GM23338 (cell line): ENCODE data around the gene ZNF445. TPM values are rescaled to one million over a fixed set of nuclear protein-coding genes. Genes with fewer than 3 reads are reported as not detected.

Experiments used
- ATAC-seq: fragments of 200-7000 bp; cut with Tn5 transposase; 3 replicates; pipeline ENCODE4 v1.9.1; 2020
- DNase-seq: peaks from one replicate; pipeline ENCODE4 v3.0.0-alpha.2; 2015; ENCODE audit warnings: low spot score
- H2AFZ ChIP-seq: fragments of 200-600 bp; sonication (generic); 2 replicates; pipeline ENCODE4 v1.8.0; 2016; ENCODE audit warnings: antibody characterized with exemption, mild to moderate bottlenecking, moderate library complexity
- H3F3A ChIP-seq: fragments of 200-600 bp; sonication (generic); replicated peaks from 2 replicates; pipeline ENCODE4 v1.8.0; 2017; ENCODE audit warnings: antibody characterized with exemption, mixed run types, low read depth
- H3K27ac ChIP-seq: fragments of 200-600 bp; sonication (generic); 2 replicates; pipeline ENCODE4 v1.6.1; 2016; ENCODE audit warnings: low read depth
- H3K27me3 ChIP-seq: fragments of 200-600 bp; sonication (generic); 2 replicates; pipeline ENCODE4 v1.8.0; 2016; ENCODE audit warnings: mild to moderate bottlenecking, mixed run types, moderate library complexity; ENCODE audit not compliant: insufficient read depth
- H3K36me3 ChIP-seq: fragments of 200-600 bp; sonication (generic); 2 replicates; pipeline ENCODE4 v1.8.0; 2016; ENCODE audit warnings: mild to moderate bottlenecking; ENCODE audit not compliant: insufficient read depth
- H3K4me1 ChIP-seq: fragments of 200-600 bp; sonication (generic); 2 replicates; pipeline ENCODE4 v1.8.0; 2016; ENCODE audit warnings: mild to moderate bottlenecking, moderate library complexity; ENCODE audit not compliant: insufficient read depth
- H3K4me2 ChIP-seq: fragments of 200-600 bp; sonication (generic); 2 replicates; pipeline ENCODE4 v1.7.1; 2017; ENCODE audit warnings: mixed run types
- H3K4me3 ChIP-seq: fragments of 200-600 bp; sonication (generic); 2 replicates; pipeline ENCODE4 v1.6.1; 2016; ENCODE audit warnings: mixed run types
- H3K79me2 ChIP-seq: fragments of 200-600 bp; sonication (generic); replicated peaks from 2 replicates; pipeline ENCODE4 v1.8.0; 2017; ENCODE audit warnings: mild to moderate bottlenecking; ENCODE audit not compliant: insufficient read depth
- H3K9me2 ChIP-seq: fragments of 200-600 bp; sonication (generic); 2 replicates; pipeline ENCODE4 v1.8.0; 2017; ENCODE audit not compliant: insufficient read depth
- H4K20me1 ChIP-seq: fragments of 200-600 bp; sonication (generic); replicated peaks from 2 replicates; pipeline ENCODE4 v1.8.0; 2017; ENCODE audit warnings: mild to moderate bottlenecking; ENCODE audit not compliant: insufficient read depth
- H3K27ac Mint-ChIP-seq: 2 replicates; pipeline ENCODE4 v1.8.0; 2020; ENCODE audit warnings: inconsistent platforms, mild to moderate bottlenecking, moderate library complexity, mixed read lengths
- H3K27me3 Mint-ChIP-seq: 3 replicates; pipeline ENCODE4 v1.8.0; 2022; ENCODE audit warnings: low read depth, mild to moderate bottlenecking, moderate library complexity, mixed read lengths, inconsistent platforms; ENCODE audit not compliant: insufficient read depth, poor library complexity
- H3K36me3 Mint-ChIP-seq: 3 replicates; pipeline ENCODE4 v1.8.0; 2021; ENCODE audit warnings: low read depth, mild to moderate bottlenecking, inconsistent platforms, moderate library complexity, mixed read lengths
- H3K4me1 Mint-ChIP-seq: 3 replicates; pipeline ENCODE4 v1.8.0; 2020; ENCODE audit warnings: mild to moderate bottlenecking, inconsistent platforms, mixed read lengths
- H3K4me3 Mint-ChIP-seq: 3 replicates; pipeline ENCODE4 v1.8.0; 2021; ENCODE audit warnings: moderate library complexity, mild to moderate bottlenecking, inconsistent platforms, mixed read lengths
- H3K9me3 Mint-ChIP-seq: 3 replicates; pipeline ENCODE4 v1.8.0; 2020; ENCODE audit warnings: moderate library complexity, mild to moderate bottlenecking, inconsistent platforms, mixed read lengths
- CREB1 ChIP-seq: fragments of 250-450 bp; sonication (Bioruptor Pico); IDR thresholded peaks from 2 replicates; pipeline ENCODE4 v1.5.0; 2020; ENCODE audit warnings: low read depth, mild to moderate bottlenecking, moderate library complexity
- CTCF ChIP-seq, 2 experiments: fragments of 200-600 bp in 1 of 2; sonication (generic) in 1 of 2; conservative IDR thresholded peaks; 2 replicates each; pipeline versions ENCODE4 v1.5.1 to v1.6.1; 2016 to 2017; ENCODE audit warnings: antibody characterized with exemption in 2 of 2, low read depth in 2 of 2, mild to moderate bottlenecking in 2 of 2, moderate library complexity in 1 of 2
- EZH2 ChIP-seq: fragments of 200-600 bp; sonication (generic); IDR thresholded peaks from one replicate; pipeline ENCODE4 v1.8.0; 2017; ENCODE audit warnings: antibody characterized with exemption, mild to moderate bottlenecking, low read depth; ENCODE audit not compliant: unreplicated experiment
- EZH2phosphoT487 ChIP-seq: fragments of 200-600 bp; sonication (generic); IDR thresholded peaks from one replicate; pipeline ENCODE4 v1.8.1; 2018; ENCODE audit warnings: antibody characterized with exemption; ENCODE audit not compliant: unreplicated experiment
- JUNB ChIP-seq: IDR thresholded peaks from one replicate; pipeline ENCODE4 v1.6.1; 2016; ENCODE audit warnings: antibody characterized with exemption; ENCODE audit not compliant: unreplicated experiment
- NANOG ChIP-seq: IDR thresholded peaks from 2 replicates; pipeline ENCODE4 v1.6.1; 2016; ENCODE audit warnings: antibody characterized with exemption, borderline replicate concordance
- POLR2AphosphoS5 ChIP-seq: IDR thresholded peaks from 2 replicates; pipeline ENCODE4 v1.6.1; 2016; ENCODE audit warnings: antibody characterized with exemption, low read depth
- STAT1 ChIP-seq: IDR thresholded peaks from one replicate; pipeline ENCODE4 v1.6.1; 2016; ENCODE audit warnings: antibody characterized with exemption; ENCODE audit not compliant: unreplicated experiment
- ZNF114 ChIP-seq: fragments of 250-450 bp; sonication (Bioruptor Pico); IDR thresholded peaks from 2 replicates; pipeline ENCODE4 v1.5.0; 2020; ENCODE audit warnings: mild to moderate bottlenecking, moderate library complexity
- ZNF331 ChIP-seq: fragments of 250-450 bp; sonication (Bioruptor Pico); IDR thresholded peaks from 2 replicates; pipeline ENCODE4 v1.5.0; 2020; ENCODE audit warnings: low read depth, mild to moderate bottlenecking, moderate library complexity
- polyA plus RNA-seq: library from polyadenylated mRNA; unstranded; fragments of >200 nt; fragmentation: Nextera tagmentation; extraction: Ambion mirVana; gene quantifications from 2 replicates; pipeline ENCODE4 v1.2.1, GENCODE V29; 2016
- total RNA-seq: library from RNA; depleted of rRNA; stranded (reverse); fragments of >200 nt; shearing (Covaris generic); gene quantifications from 2 replicates; pipeline ENCODE4 v1.2.3, GENCODE V29; 2014
- TF ChIP-seq, protein P1 (sequence below): IDR thresholded peaks from 2 replicates; pipeline ENCODE4 v1.6.1; 2016; ENCODE audit warnings: antibody characterized with exemption
- TF ChIP-seq, protein P2 (sequence below): fragments of 250-450 bp; sonication (Bioruptor Pico); IDR thresholded peaks from 2 replicates; pipeline ENCODE4 v1.5.0; 2020; ENCODE audit warnings: mild to moderate bottlenecking, moderate library complexity
- TF ChIP-seq, protein P3 (sequence below): IDR thresholded peaks from one replicate; pipeline ENCODE4 v1.6.1; 2018; ENCODE audit warnings: antibody characterized with exemption; ENCODE audit not compliant: unreplicated experiment

Gene ZNF445
- total and polyA plus RNA-seq, 2 experiments from 2014 or later = 2.7 to 16.6 TPM

GRCh38 chr3:44411031-44411645 lies 66.3 kb downstream of the ZNF445 start:
- Mint-ChIP-seq H3K4me3 (no peak overlapping the region), H3K27me3 (peaks cover 2% of the 10 kb centered on the region), H3K9me3 (no peaks in the 10 kb centered on the region), H3K4me1 (peaks cover 7% of the 10 kb centered on the region; the same call in 1 of the 3 replicates), H3K27ac (no peak overlapping the region), H3K36me3 (no peaks in the 10 kb centered on the region)
- no peaks in the 10 kb centered on the region for H3K79me2 ChIP-seq
- H3K27me3 ChIP-seq = no peaks in the 10 kb centered on the region
- H3K27ac ChIP-seq = no peak overlapping the region
- no peak for ATAC-seq
- no peaks in the 10 kb centered on the region for H3K4me1 ChIP-seq
- no peak for DNase-seq
- no peak overlapping the region for H3K4me2 ChIP-seq
- H3K4me3 ChIP-seq = no peak overlapping the region
- TF ChIP-seq, protein P1, sequence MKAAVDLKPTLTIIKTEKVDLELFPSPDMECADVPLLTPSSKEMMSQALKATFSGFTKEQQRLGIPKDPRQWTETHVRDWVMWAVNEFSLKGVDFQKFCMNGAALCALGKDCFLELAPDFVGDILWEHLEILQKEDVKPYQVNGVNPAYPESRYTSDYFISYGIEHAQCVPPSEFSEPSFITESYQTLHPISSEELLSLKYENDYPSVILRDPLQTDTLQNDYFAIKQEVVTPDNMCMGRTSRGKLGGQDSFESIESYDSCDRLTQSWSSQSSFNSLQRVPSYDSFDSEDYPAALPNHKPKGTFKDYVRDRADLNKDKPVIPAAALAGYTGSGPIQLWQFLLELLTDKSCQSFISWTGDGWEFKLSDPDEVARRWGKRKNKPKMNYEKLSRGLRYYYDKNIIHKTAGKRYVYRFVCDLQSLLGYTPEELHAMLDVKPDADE = no peak
- no peak for TF ChIP-seq CTCF (conservative IDR thresholded peaks at IDR 0.05; ENCODE audit: low read depth in 2 of 2)
- no peak for TF ChIP-seq ZNF114
- TF ChIP-seq, protein P2, sequence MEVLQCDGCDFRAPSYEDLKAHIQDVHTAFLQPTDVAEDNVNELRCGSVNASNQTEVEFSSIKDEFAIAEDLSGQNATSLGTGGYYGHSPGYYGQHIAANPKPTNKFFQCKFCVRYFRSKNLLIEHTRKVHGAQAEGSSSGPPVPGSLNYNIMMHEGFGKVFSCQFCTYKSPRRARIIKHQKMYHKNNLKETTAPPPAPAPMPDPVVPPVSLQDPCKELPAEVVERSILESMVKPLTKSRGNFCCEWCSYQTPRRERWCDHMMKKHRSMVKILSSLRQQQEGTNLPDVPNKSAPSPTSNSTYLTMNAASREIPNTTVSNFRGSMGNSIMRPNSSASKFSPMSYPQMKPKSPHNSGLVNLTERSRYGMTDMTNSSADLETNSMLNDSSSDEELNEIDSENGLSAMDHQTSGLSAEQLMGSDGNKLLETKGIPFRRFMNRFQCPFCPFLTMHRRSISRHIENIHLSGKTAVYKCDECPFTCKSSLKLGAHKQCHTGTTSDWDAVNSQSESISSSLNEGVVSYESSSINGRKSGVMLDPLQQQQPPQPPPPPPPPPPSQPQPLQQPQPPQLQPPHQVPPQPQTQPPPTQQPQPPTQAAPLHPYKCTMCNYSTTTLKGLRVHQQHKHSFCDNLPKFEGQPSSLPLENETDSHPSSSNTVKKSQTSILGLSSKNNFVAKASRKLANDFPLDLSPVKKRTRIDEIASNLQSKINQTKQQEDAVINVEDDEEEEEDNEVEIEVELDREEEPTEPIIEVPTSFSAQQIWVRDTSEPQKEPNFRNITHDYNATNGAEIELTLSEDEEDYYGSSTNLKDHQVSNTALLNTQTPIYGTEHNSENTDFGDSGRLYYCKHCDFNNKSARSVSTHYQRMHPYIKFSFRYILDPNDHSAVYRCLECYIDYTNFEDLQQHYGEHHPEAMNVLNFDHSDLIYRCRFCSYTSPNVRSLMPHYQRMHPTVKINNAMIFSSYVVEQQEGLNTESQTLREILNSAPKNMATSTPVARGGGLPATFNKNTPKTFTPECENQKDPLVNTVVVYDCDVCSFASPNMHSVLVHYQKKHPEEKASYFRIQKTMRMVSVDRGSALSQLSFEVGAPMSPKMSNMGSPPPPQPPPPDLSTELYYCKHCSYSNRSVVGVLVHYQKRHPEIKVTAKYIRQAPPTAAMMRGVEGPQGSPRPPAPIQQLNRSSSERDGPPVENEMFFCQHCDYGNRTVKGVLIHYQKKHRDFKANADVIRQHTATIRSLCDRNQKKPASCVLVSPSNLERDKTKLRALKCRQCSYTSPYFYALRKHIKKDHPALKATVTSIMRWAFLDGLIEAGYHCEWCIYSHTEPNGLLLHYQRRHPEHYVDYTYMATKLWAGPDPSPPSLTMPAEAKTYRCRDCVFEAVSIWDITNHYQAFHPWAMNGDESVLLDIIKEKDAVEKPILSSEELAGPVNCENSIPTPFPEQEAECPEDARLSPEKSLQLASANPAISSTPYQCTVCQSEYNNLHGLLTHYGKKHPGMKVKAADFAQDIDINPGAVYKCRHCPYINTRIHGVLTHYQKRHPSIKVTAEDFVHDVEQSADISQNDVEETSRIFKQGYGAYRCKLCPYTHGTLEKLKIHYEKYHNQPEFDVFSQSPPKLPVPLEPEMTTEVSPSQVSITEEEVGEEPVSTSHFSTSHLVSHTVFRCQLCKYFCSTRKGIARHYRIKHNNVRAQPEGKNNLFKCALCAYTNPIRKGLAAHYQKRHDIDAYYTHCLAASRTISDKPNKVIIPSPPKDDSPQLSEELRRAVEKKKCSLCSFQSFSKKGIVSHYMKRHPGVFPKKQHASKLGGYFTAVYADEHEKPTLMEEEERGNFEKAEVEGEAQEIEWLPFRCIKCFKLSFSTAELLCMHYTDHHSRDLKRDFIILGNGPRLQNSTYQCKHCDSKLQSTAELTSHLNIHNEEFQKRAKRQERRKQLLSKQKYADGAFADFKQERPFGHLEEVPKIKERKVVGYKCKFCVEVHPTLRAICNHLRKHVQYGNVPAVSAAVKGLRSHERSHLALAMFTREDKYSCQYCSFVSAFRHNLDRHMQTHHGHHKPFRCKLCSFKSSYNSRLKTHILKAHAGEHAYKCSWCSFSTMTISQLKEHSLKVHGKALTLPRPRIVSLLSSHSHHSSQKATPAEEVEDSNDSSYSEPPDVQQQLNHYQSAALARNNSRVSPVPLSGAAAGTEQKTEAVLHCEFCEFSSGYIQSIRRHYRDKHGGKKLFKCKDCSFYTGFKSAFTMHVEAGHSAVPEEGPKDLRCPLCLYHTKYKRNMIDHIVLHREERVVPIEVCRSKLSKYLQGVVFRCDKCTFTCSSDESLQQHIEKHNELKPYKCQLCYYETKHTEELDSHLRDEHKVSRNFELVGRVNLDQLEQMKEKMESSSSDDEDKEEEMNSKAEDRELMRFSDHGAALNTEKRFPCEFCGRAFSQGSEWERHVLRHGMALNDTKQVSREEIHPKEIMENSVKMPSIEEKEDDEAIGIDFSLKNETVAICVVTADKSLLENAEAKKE = no peak
- no peak for TF ChIP-seq EZH2phosphoT487
- TF ChIP-seq POLR2AphosphoS5 = no peak
- no peak for TF ChIP-seq STAT1
- TF ChIP-seq ZNF331 (CRISPR knock-in tag) = no peak
- TF ChIP-seq JUNB = no peak
- TF ChIP-seq NANOG = no peak
- TF ChIP-seq EZH2 = no peak
- TF ChIP-seq CREB1 (CRISPR knock-in tag) = no peak
- TF ChIP-seq, protein P3, sequence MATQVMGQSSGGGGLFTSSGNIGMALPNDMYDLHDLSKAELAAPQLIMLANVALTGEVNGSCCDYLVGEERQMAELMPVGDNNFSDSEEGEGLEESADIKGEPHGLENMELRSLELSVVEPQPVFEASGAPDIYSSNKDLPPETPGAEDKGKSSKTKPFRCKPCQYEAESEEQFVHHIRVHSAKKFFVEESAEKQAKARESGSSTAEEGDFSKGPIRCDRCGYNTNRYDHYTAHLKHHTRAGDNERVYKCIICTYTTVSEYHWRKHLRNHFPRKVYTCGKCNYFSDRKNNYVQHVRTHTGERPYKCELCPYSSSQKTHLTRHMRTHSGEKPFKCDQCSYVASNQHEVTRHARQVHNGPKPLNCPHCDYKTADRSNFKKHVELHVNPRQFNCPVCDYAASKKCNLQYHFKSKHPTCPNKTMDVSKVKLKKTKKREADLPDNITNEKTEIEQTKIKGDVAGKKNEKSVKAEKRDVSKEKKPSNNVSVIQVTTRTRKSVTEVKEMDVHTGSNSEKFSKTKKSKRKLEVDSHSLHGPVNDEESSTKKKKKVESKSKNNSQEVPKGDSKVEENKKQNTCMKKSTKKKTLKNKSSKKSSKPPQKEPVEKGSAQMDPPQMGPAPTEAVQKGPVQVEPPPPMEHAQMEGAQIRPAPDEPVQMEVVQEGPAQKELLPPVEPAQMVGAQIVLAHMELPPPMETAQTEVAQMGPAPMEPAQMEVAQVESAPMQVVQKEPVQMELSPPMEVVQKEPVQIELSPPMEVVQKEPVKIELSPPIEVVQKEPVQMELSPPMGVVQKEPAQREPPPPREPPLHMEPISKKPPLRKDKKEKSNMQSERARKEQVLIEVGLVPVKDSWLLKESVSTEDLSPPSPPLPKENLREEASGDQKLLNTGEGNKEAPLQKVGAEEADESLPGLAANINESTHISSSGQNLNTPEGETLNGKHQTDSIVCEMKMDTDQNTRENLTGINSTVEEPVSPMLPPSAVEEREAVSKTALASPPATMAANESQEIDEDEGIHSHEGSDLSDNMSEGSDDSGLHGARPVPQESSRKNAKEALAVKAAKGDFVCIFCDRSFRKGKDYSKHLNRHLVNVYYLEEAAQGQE = no peak
- no peaks in the 10 kb centered on the region for H4K20me1 ChIP-seq
- H3K9me2 ChIP-seq = no peaks in the 10 kb centered on the region
- H2AFZ ChIP-seq = no peak overlapping the region
- H3F3A ChIP-seq = no peaks in the 10 kb centered on the region
- H3K36me3 ChIP-seq = no peaks in the 10 kb centered on the region
